ENCODE measurements around the gene CDCA8. TPM values are rescaled to one million over a fixed set of nuclear protein-coding genes. Genes with fewer than 3 reads are reported as not detected.

CDCA8 gene
- total RNA-seq, 1 experiment from 2014 or later: 51.7 TPM

GRCh38 chr1:37671261-37671660, 21.1 kb upstream of the CDCA8 start:
- H3K79me2 ChIP-seq (ENCODE audit: insufficient read depth, low read length): no peaks in the 10 kb centered on the region
- no peak overlapping the region for H3K27ac ChIP-seq (ENCODE audit: low read depth, low read length)
- H3K27me3 ChIP-seq (ENCODE audit: insufficient read depth, low read length): peaks cover 32% of the 10 kb centered on the region
- ChIA-PET POLR2A (no interaction called here), RAD21 (ENCODE audit: low non-redundant PET in 1 of 2, low total read pairs in 2 of 2, uncharacterized antibody in 2 of 2, unreplicated experiment in 2 of 2) (no interaction called here), CTCF (no interaction called here)
- no peaks in the 10 kb centered on the region; a peak in 1 of 4 replicates for H3K4me1 ChIP-seq (ENCODE audit: control insufficient read depth in 1 of 2, insufficient read depth in 2 of 2, low read length in 2 of 2)
- no peaks in the 10 kb centered on the region for H3K9me3 ChIP-seq (ENCODE audit: control insufficient read depth in 1 of 2, insufficient read depth in 1 of 2, low read depth in 1 of 2, low read length in 2 of 2)
- DNase-seq (ENCODE audit: low read depth, low spot score) (no peak), ATAC-seq (no peak)
- no peak overlapping the region for H3K4me2 ChIP-seq (ENCODE audit: low read length)
- H3K36me3 ChIP-seq (ENCODE audit: control insufficient read depth in 1 of 2, insufficient read depth in 2 of 2, low read length in 2 of 2): no peaks in the 10 kb centered on the region
- intact Hi-C loops (cut with micrococcal nuclease): no loop called here
- H3K9ac ChIP-seq (ENCODE audit: low read length): no peak overlapping the region
- H4K20me1 ChIP-seq (ENCODE audit: insufficient read depth): no peaks in the 10 kb centered on the region
- no peaks in the 10 kb centered on the region for H3K9me2 ChIP-seq (ENCODE audit: insufficient read depth)
- no peak for TF ChIP-seq CTCF (IDR thresholded peaks at IDR 0.05 in 2 of 3, conservative IDR thresholded peaks at IDR 0.05 in 1 of 3; ENCODE audit: borderline replicate concordance in 1 of 3, insufficient read depth in 1 of 3, low read depth in 2 of 3, low read length in 2 of 3)
- no TSS peak for BruUV-seq (replicated peaks)
- no peak overlapping the region for H2AFZ ChIP-seq (ENCODE audit: low read depth, low read length, poor library complexity, severe bottlenecking)
- no peak overlapping the region for H3K4me3 ChIP-seq (replicated peaks in 1 of 2; ENCODE audit: low read depth in 1 of 2, low read length in 2 of 2)

GRCh38 chr1:37672136-37672870, 20.0 kb upstream of the CDCA8 start:
- Histone ChIP-seq H3K27me3 (ENCODE audit: insufficient read depth, low read length) (peaks cover 32% of the 10 kb centered on the region), H3K9me2 (ENCODE audit: insufficient read depth) (no peaks in the 10 kb centered on the region), H3K79me2 (ENCODE audit: insufficient read depth, low read length) (no peaks in the 10 kb centered on the region), H3K4me1 (ENCODE audit: control insufficient read depth in 1 of 2, insufficient read depth in 2 of 2, low read length in 2 of 2) (no peaks in the 10 kb centered on the region; a peak in 1 of 4 replicates), H3K27ac (ENCODE audit: low read depth, low read length) (no peak overlapping the region), H3K9ac (ENCODE audit: low read length) (no peak overlapping the region), H3K36me3 (ENCODE audit: control insufficient read depth in 1 of 2, insufficient read depth in 2 of 2, low read length in 2 of 2) (no peaks in the 10 kb centered on the region), H3K4me2 (ENCODE audit: low read length) (no peak overlapping the region), H3K9me3 (ENCODE audit: control insufficient read depth in 1 of 2, insufficient read depth in 1 of 2, low read depth in 1 of 2, low read length in 2 of 2) (no peaks in the 10 kb centered on the region), H4K20me1 (ENCODE audit: insufficient read depth) (no peaks in the 10 kb centered on the region), H3K4me3 (replicated peaks in 1 of 2; ENCODE audit: low read depth in 1 of 2, low read length in 2 of 2) (no peak overlapping the region), H2AFZ (ENCODE audit: low read depth, low read length, poor library complexity, severe bottlenecking) (no peak overlapping the region)
- CTCF ChIA-PET: no interaction called here
- BruUV-seq (replicated peaks): no TSS peak
- no peak for ATAC-seq
- no peak for DNase-seq (ENCODE audit: low read depth, low spot score)
- POLR2A ChIA-PET: no interaction called here
- intact Hi-C loops (cut with micrococcal nuclease): no loop called here
- RAD21 ChIA-PET (ENCODE audit: low non-redundant PET in 1 of 2, low total read pairs in 2 of 2, uncharacterized antibody in 2 of 2, unreplicated experiment in 2 of 2): no interaction called here
- TF ChIP-seq EZH2phosphoT487 (IDR thresholded peaks at IDR 0.05; ENCODE audit: borderline replicate concordance): no peak
- TF ChIP-seq CEBPB (IDR thresholded peaks at IDR 0.05; ENCODE audit: low read depth): no peak
- TF ChIP-seq EZH2 (IDR thresholded peaks at IDR 0.05): no peak
- no peak for TF ChIP-seq MAX (IDR thresholded peaks at IDR 0.05)
- no peak for TF ChIP-seq EGR1 (IDR thresholded peaks at IDR 0.05; ENCODE audit: low read depth)
- no peak for TF ChIP-seq ELF1 (IDR thresholded peaks at IDR 0.05; ENCODE audit: borderline replicate concordance, low read depth)
- no peak for TF ChIP-seq SRF (IDR thresholded peaks at IDR 0.05; ENCODE audit: low read depth)
- no peak for TF ChIP-seq TCF7L2 (IDR thresholded peaks at IDR 0.05; ENCODE audit: borderline replicate concordance, extremely low read depth, insufficient read depth, insufficient read length)
- TF ChIP-seq, protein P1, sequence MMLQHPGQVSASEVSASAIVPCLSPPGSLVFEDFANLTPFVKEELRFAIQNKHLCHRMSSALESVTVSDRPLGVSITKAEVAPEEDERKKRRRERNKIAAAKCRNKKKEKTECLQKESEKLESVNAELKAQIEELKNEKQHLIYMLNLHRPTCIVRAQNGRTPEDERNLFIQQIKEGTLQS (IDR thresholded peaks at IDR 0.05): no peak
- no peak for TF ChIP-seq YY1 (IDR thresholded peaks at IDR 0.05; ENCODE audit: extremely low read depth, insufficient replicate concordance, low read depth, low read length)
- no peak for TF ChIP-seq POLR2AphosphoS5 (IDR thresholded peaks at IDR 0.05; ENCODE audit: low read depth, low read length)
- TF ChIP-seq CBX3 (IDR thresholded peaks at IDR 0.05; ENCODE audit: low read depth): no peak
- no peak for TF ChIP-seq ZFX (IDR thresholded peaks at IDR 0.05)
- TF ChIP-seq POLR2A (IDR thresholded peaks at IDR 0.05; ENCODE audit: borderline replicate concordance, extremely low read depth, insufficient read depth, insufficient read length): no peak
